HG02870 (cell line): ENCODE data around the gene TOMM7.
"Not testable (repeated sequence)": the region's sequence is repeated elsewhere in the genome, so short reads cannot be mapped to it uniquely, and the experiment has no call there.

Experiments used
- ATAC-seq: cut with Tn5 transposase; IDR thresholded peaks from one replicate; pipeline ENCODE4 v1.9.1; 2021; ENCODE audit warnings: mild to moderate bottlenecking, moderate library complexity; ENCODE audit not compliant: unreplicated experiment

Gene TOMM7

DNA sequence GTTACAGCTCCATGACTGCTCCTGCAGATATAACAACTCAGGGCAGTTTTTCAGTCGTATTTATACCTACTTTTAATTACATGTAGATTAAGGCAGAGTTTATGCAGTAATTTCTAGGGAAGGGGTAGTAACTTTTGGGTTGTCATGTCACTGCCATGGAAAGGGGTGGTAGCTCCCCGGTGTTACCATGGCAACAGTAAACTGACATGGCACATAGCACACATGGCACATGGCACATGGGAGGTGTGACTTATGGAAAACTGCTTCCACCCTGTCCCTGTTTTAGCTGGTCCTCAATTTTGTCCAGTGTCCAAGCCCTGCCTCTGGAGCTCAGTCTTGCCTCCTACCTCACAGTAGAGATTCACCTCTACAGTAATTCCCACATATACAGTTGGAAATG lies 3.9 kb upstream of the TOMM7 start:
- ATAC-seq, result no peak

DNA sequence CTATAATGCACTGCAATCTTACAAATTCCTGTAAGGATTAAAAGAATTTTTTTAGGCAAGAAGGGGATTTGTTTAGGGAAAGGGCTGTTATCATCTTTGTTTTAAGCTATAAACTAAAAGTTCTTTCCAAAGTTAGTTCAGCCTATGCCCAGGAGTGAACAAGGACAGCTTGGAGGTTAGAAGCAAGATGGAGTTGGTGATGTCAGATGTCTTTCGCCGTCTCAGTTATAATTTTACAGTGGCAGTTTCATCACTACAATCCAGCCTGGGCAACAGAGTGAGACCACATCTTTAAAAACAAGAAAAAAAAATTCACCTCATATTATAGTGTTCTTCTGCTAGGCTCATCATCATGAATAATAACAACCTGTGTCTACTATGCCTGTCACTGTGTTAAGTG lies 2.1 kb upstream of the TOMM7 start:
- no peak for ATAC-seq

DNA sequence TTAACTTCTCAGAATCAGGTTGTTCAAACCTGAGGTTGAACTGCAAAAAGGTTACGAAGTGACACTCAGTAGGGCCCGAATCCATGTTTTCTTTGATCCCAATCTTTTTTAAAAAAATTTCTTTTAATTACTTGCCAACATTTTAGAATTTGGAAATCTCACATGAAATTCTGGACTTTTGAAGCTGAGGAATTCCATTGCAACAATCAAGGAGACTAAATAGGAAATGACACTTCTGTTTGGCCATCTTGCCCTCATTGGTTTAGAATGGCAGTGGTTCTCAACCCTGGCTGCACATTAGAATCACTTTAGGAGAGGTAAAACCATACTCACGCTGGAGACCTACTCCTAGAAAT lies 471 bp upstream of the TOMM7 start:
- no peak for ATAC-seq

DNA sequence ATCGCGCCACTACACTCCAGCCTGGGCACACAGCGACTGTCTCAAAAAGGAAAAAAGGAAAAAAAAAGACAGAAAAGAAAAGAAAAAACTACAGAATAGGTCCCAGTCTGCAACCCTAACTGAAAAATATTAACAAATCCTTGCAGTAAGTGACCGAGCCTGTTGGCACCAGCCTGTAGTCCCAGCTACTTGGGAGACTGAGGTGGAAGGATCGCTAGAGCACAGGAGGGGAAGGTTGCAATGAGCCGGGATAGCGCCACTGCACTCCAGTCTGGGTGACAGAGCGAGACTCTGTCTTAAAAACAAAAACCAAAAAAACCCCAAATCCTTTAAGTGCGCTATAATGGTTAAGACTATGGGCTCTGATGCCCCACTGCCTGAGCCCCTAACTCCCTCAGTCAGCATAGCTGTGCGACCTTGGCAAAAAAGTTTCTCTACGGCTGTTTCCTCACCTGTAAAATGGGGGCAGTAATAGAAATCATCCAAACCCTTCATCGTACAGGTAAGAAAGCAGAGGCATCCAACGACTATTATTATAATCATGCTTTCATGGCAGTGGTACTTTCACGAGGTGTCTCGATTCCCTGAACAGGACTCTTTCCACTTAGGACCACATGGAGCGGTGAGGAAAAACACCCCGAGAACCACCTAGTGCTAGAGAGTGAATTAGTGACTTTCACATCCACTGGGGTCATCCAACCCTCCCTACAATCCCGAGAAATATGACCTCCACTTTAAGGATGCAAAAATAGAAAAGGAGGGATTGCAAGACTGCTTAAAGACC lies 755 bp downstream of the TOMM7 start:
- no peak for ATAC-seq

DNA sequence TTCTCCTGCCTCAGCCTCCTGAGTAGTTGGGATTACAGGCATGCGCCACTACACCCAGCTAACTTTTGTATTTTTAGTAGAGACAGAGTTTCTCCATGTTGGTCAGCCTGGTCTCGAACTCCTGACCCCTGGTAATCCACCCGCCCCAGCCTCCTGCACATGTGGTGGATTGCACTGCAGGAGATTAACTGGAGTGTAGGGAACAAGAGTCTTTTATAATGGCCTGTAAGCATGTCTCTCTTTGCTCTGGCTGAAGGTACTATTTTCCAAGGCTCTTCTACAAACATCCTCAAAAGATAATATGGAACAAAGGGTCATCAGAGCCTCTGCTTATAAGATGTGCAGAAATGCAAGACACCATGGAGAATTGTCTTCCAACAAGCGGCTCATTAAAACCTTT lies 3.2 kb downstream of the TOMM7 start:
- ATAC-seq, result no peak

DNA sequence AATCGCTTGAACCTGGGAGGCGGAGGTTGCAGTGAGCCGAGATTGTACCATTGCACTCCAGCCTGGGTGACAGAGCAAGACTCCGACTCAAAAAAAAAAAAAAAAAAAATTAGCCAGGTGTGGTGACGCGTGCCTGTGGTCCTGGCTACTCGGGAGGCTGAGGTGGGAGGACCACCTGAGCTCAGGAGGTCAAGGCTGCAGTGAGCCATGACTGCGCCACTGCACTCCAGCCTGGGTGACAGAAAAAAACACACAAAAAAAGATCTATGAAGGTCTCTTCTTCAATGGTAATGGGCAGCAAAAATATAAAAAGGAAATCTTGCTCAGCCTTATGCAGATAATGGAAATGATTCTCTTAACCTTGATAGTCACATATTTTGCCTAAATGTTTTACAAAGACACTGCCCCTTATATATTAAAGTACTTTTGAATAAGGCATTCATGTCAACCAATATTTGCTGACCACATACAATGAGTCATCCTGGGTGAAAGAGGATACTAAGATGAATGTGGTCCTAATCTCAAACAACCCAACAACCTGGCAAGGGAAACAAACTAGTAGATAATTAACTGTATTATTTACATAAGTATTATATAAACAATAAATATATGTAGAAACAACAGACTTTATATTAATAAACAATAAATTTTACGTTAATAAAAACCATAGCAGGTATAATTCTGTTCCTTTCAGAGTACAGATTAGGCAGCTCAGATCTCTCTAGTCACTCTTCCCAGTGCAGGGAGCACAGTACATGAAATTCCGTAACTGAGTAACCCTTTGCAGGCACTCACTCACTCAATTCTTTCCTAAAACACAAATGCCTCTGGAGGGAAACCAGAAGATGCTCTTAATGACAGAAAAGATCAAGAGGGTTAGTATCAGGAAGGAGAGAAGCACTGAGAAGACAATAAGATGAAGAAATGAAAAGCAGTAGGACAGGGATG lies 8.1 kb downstream of the TOMM7 start:
- no peak for ATAC-seq

DNA sequence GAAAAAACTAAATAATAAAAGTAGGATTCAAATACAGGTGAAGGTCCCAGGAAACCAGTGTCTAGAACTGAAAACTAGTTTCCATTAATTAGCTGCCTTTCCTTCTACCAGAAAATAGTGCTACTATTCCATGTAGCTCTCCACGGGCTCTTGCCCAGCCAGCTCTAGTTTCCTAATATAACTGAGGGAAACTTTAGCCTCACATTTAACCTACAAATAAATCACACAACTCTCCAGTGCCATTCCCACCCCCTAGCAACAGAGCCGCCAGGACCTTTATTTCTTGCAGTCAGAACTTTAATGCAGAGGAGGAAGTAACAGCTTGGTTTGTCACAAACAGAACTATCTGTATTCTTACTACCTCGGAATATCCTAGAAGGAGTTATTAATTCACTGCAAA lies 10.3 kb downstream of the TOMM7 start:
- no peak for ATAC-seq

DNA sequence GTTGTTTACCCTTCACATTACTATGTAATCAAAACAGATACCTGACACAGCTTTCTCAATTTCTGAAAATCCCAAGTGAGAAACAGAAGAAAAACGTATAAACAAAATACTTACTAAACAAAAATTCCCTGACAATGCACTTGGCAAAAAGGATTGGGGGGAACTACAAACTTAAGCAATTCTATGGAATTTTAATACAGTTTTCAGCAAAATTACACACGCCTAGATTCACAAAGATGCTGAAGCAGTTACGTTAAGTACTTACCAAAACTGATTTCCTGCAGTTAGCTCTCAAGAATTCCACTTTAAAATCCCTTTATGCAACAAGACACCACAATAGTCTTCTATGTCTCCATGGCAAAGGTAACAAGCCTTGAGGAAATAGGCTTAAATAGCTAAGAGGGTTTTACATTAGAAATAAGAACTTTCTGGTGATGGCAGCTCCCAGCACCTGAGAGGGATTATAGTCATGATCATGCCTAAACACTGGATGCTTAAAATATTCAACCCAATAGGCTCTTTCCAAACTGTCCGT lies 10.8 kb downstream of the TOMM7 start:
- ATAC-seq, result no peak

DNA sequence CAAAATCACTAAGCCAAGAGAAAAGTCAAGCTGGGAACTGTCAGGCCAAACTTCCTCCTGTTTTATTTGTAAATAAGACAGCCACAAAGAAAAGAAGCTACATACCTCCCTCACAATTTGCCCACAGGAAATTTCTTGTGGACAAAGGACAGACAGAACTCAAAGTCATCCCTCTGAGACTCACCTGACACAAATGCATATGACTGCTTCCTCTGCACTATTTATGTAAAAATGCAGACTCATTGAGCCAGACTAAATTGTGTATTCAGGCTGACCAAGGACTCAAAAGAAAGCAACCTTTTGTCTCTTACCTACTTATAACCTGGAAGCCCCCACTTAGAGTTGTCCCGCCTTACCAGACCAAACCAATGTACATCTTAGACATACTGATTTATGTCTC lies 11.8 kb downstream of the TOMM7 start:
- ATAC-seq, result no peak

DNA sequence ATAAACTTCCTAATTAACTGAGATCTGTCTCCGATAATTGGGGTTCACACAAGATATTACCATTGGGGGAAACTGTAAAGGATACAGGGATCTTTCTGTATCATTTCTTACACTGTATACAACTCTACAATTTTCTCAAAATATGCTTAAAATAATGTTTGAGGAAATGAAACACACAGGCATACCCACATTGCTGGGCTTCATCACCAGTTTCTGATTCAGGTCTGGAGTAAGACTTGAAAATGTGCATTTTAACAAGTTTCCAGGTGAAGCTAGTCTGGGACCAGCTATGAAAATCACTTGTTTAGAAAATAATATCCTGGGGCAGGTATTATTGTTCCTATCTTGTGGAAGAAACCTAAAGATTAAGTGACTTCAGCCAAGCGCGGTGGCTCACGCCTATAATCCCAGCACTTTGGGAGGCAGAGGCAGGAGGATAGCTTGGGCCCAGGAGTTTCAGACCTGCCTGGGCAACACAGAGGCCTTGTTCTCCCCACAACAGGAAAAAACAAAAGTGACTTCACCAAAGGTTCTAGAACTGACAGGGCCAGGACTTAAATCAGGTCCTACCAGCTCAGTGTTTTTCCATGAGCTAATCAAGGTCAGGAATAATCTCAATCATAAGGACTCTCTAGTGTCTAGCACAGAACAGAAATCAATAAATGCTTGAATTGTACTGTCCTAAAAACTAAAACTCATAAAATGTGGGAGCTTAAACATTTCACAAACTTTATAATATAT lies 12.6 kb downstream of the TOMM7 start:
- no peak for ATAC-seq

DNA sequence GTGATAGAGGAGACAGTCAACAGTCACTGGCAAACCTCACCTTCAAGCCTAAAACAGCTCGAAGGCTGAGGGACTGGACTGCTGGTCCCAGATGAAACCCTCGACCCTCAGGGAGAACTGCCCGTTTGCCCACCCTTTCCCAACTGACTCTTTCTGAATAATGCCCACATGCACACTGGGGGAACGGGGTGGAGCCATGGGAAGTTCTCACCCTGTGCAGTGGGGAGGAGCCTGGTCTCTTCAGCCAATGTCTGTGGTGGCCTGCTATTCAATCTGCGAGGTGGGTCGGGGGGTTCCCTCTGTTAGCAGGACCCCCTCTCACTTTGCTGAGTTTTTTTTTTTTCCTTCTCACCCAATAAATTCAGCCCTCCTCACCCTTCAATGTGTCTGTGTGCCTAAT lies 14.5 kb downstream of the TOMM7 start:
- ATAC-seq, result no peak

DNA sequence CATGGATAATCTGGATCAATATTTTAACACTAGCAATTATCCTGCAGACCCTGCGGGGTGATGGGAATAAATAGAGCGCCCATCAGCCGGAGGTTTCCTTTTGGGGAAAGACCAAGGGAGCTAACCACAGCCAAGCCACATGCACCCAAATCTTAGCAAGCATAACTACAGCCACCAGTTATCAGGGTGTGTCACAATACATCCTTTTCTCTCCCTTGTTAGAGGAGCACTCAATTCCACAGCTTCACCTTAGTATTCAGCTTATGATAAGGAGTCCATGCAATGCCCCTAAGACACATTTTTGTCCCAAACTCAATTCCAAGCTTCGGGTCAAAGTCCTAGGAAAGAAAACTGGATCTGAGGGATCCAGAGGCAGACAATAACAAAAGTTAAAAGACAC lies 15.9 kb downstream of the TOMM7 start:
- no peak for ATAC-seq

DNA sequence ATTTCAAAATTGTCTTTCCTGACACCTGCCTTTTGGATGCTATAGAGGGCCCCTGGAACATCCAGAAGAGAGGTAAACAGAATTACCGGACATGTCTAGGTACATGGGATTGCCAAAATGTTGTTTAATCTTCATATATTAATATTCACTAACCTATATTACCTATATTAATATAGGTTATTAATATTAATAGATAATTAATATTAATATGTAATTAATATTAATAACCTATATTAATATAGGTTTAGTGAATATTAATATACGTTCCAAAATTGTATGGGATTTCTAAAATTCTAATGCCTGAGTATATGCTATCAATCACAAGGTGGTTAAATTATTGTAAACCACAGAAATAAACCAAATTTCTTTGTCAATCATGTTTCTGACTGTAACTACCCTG lies 17.4 kb downstream of the TOMM7 start:
- ATAC-seq, result no peak

DNA sequence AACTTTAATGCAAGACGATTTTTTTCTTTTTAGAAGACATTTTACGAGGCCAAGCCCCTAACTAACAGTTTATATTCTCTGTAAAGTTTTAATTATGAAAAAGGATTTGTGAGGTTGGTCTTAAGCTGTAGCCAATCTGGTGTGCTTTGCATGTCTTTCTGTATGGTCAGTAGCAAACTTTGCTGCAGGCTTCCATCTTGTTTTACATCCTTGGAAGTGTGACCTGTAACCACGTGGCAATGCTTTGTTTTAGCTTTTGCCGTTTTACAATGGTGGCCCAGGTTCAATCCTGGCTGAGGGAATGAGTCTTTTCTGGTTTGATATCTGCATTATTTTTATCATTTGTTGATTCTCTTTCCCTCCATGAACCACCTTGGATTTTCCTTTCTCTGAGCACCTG lies 19.8 kb downstream of the TOMM7 start:
- ATAC-seq, result not testable (repeated sequence)

DNA sequence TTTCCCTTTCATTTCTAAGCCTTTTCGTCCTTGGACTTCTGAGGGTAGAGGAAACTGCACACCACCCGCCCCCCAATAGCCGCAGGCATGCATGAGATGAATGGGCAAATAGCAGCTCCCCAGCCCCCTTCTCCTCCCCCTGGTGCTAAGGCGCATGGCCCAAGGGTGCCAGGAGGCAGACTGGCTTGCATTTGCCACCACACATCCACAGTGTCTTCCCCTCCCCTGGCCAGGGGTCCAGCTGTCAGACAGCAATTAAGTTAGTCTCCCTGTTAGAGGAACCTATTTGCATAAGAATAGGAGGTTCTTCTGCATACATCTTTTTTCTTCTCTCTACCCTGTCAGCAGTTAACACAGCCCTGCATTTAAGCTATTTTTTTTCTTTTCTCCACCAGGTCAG lies 20.2 kb downstream of the TOMM7 start:
- no peak for ATAC-seq

DNA sequence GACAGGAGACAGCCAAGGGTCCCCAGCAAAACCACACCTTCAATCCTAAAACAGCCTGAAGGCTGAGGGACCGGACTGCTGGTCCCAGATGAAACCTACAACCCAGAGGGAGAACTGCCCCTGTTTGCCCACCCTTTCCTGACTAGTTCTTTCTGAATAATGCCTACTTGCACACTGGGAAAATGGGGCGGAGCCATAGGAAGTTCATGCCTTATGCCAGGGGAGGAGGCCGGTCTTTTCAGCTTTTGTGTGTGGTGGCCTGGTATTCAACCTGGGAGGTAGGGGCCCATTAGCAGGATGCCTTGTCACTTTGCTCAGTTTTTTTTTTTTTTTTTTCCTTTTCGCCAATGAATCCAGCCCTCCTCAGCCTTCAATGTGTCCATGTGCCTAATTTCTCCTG lies 20.7 kb downstream of the TOMM7 start:
- no peak for ATAC-seq

DNA sequence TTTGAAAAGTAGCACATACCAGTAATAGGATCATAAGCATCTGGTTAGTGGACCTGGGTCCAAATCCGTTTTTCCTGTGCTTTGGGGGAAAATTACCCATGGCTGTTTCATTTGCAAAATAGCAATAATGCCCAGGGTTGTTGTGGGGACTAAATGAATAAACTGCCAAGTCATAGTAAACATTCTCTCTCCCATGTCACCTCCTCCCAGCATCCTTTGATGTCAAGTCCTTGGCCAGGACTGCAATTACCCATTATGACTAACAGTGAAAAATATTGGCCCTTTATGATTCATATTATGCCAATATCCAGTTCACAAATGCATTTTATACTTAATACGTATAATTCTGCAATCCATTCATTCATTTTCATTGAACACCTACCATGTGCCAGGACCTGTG lies 23.0 kb downstream of the TOMM7 start:
- ATAC-seq, result no peak

DNA sequence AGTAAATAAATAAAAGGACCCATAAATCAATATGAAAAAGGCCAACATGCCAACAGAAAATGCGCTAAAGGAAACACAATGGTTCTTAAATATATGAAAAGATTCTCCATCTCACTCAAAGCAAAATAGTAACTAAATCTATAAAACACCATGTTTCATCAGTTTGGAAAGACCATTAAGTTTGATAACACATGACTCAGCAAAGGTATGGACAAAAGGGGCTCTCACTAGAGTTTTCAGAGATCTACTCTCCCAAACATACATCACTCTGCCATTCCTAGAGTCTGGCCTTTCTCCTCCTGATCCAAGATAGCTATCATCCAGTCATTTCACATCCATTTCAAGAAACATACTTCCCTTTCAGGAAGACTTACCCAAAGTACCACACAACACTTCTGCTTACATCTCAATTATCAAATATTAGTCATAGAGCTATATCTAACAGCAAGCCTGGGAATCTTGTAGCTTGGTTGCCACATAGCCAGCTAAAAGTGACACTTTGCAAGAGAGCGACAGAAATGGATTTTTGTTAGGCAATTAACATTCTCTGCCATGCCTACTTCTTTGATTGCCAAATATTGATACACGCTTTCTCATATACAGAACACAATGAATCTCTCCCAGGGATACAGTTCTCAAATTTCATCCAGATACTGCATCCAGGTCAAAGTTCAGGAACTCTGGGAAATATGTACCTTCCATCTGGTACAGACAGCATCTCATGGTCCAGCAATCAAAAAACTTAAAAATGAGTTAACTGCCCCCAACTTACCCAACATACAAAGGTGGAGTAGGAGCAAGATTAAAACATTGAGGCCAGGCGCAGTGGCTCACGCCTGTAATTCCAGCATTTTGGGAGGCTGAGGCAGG lies 28.8 kb downstream of the TOMM7 start:
- ATAC-seq, result no peak

DNA sequence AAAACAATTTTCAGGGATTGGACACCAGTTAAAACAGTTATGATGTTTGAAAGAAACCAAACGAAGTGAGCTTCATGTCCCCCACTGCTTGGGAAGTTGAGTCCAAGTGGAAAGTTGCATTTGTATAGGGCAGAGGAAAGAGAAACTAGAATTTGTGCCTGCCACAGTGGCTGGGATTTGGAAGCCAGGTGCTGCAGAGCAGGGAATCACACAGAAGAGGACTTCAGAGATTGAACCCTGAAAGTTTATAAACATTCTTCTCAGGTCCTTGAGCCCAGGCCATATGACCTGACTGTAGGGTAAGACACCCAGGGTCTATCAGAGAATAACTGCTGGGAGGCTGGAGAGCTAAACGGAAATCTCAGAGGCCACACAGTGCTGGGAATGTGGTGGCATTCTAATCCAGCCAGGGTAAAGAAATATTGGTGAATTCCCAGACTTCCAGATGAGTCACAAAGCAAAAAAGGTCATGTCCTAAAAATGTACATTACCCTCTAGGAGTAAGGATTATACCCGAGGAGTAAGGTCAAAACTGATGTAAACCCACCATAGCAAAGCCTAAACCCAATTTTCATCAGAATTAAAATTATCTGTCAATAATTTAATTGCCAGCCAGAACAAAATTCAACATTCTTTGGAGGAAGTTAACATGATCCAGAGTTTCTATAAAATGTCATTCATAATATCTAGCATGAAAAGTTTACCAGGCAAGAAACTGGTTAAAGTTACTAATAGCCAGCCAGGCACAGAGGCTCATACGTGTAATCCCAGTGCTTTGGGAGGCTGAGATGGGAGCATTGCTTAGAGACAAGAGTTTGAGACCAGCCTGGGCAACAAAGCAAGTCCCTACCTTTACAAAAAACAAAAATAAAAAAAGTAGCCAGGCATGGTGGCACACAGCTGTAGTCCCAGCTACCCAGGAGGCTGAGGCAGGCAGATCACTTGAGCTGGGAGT lies 31.2 kb downstream of the TOMM7 start:
- ATAC-seq, result no peak
